Hippocampal formation (tissue), 2 donors: ENCODE measurements around the gene FBXO10.

Experiments
- DNase-seq, 2 donors: peaks; one replicate each; lab custom pipeline; 2025; lab: John Stamatoyannopoulos, UW

FBXO10 gene

GRCh38 chr9:37593883-37594448 lies 17.8 kb upstream of the FBXO10 start:
- no peak for DNase-seq

DNA sequence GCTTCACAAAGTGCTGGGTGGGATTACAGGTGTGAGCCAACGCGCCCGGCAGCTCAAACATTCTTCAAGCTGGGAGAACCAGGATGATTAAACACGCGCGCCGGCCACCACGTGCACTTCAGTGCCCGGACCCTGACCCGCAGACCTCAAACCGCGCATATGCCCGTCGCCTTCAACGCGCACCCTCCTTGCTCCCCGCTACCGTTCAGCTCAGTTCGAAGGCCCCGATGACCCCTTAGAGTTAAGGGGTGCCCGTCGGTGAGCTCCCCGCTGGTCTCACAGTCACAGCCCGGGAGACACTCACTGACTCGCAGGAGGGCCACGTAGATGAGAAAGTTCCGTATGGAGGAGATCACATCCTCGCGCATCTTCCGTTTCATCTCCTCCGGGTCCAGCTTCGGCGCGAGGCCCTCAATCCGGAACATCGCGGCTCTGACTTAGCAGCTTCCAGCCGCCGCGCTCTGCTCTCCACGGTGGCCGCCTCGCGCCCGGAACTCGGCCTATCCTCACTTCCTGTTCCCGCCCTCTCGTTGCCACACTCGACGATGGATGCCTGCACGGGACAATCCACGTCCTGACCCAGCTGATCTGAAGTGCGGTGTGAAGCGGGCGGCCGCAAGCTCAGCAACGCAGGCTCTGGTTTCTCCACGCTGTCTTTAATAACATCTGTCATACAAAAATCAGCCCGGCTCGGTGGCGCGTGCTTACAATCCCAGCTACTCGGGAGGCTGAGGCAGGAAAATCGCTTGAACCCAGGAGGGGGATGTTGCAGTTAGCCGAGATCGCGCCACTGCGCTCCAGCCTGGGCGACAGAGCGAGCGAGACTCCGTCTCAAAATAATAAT lies 16.1 kb upstream of the FBXO10 start, which contains the start of gene TOMM5:
Gene TOMM5 (minus strand): TSS at position 490 of the 844 bp plus-strand sequence. CDS start 65 bp downstream, at position 425.
- peak; percentile 86 to 91 for DNase-seq

DNA sequence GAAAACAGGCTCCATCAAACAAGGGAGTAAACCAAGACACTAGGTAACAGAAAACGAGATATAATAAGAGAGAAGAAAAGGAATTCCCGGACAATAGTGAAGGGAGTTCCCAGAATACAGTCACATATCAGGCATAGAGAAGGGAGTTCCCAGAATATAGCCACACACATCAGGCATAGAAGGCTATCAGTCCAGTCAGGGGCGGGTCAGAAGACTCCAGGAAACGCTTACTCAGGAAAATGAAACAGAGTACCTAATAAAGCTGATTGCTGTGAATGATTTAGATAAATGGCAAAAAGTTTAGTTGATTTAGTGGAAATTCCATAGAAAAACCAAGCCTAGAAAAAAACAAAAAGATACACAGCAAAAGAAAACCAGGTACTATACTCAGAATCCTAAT lies 11.3 kb upstream of the FBXO10 start:
- no peak for DNase-seq

- DNase-seq = no peak
Measured at GRCh38 chr9:37583522-37584121, 7.4 kb upstream of the FBXO10 start.

GRCh38 chr9:37582548-37583157 lies 6.5 kb upstream of the FBXO10 start:
- DNase-seq = peak in 1 of 2 donors; percentile 70

DNA sequence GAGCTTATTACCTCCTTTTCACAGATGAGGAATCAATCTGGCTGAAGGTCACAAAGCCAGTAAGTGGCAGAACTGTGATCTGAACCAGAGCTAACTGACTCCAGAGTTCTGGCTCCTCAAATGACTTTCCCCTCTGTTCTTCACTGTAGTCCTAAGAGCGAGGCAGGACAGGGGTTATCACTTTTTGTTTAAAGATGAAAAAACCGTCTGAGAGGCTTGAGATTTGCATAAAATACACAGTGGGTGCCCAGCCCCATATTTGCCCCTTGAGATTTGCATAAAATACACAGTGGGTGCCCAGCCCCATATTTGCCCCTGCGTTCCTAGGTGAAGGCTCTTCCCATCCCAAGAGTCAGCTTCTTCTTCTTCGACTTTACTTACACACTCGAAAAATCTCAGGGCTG lies 667 bp downstream of the FBXO10 start:
- no peak for DNase-seq

DNA sequence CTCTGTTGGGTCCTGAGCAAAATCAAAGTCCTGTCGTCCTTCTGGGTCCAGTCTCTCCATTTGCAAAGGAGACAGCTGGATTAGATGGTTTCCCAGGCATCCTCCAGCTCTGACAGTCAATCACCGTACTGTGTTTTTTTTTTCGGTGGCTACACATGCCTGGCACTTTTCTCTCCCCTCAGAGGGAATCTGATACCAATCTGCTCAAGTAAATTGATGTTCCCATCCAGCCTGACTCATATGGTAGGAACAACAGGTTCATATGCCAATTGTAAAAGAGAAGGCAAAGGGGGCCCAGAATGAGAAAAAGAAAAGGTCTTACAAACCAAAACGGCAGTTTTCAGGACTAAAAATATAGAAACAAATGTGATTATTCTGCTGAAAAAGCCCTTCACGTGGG lies 1.2 kb downstream of the FBXO10 start:
- DNase-seq = no peak

GRCh38 chr9:37574241-37574721 lies 1.9 kb downstream of the FBXO10 start:
- no peak for DNase-seq

DNA sequence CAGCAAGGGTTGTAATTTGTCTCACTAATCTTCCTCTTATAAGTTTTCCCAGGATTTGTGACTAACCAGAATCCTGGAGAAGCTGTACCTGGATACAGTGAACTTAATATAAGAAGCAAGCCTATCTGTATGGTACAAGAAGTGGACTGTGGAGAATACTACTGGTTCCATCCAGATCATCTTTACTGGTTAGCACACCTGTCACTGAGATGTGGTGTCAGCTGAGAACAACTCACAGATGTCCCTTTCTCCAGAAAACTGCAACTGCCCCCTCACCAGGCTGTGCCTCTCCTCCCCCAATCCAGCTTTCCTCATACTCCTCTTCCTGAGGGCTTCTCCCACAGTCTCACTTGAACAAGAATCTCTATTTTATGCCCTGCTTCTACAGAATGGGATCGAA lies 4.9 kb downstream of the FBXO10 start:
- no peak for DNase-seq

GRCh38 chr9:37566716-37567115 lies 9.5 kb downstream of the FBXO10 start:
- DNase-seq = no peak

GRCh38 chr9:37565661-37566618 lies 10.2 kb downstream of the FBXO10 start:
- DNase-seq = no peak

DNA sequence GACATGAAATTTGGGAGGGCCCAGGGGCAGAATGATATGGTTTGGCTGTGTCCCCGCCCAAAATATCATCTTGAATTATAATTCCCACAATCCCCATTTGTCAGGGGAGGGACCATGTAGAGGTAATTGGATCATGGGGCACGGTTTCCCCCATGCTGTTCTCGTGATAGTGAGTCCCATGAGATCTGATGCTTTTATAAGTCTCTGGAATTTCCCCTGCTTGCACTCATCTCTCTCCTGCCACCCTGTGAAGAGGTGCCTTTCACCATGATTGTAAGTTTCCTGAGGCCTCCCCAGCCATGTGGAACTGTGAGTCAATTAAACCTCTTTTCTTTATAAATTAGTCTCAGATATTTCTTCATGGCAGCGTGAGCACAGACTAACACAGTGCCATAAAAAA lies 11.3 kb downstream of the FBXO10 start:
- DNase-seq = no peak

DNA sequence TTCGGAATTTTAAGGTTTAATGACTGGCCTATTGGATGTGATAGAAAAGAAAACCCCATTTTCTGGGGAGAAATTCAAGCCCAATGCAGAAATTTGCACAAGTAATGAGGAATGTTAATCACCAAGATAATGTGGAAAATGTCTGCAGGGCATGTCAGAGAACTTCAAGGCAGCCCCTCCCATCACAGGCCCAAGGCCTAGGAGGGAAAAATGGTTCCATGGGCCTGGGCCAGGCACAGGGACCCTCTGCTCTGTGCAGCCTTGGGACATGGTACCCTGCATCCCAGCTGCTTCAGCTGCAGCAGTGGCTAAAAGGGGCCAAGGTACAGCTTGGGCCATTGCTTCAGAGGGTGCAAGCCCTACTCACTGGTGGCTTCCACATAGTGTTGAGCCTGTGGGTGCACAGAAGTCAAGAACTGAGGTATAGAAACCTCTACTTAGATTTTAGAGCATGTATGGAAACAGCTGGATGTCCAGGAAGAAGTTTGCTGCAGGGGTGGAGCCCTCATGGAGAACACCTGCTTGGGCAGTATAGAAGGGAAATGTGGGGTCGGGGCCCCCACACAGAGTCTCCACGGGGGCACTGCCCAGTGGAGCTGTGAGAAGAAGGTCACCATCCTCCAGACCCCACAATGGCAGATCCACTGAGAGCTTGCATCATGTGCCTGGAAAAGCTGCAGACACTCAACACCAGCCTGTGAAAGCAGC lies 12.2 kb downstream of the FBXO10 start:
- DNase-seq = no peak

GRCh38 chr9:37562826-37563225 lies 13.4 kb downstream of the FBXO10 start:
- no peak for DNase-seq

DNA sequence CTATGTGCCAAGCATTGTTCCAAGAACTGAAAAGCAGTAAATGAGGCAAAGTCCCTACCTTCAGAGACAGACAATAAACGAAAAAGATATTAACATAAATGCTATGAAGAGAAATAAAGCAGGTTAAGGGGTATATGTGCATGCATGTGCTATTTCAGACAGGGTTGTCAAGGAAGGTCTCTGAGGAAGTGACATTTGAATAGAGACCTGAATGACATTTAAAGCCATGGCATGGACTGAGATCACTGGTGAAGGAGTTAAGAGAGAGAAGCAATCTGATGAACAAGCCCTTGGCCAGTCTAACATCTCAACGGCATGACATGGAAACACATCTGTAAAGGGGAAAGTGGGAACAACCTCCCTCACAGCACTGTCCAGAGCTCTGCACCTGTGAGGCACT lies 14.5 kb downstream of the FBXO10 start:
- no peak for DNase-seq

DNA sequence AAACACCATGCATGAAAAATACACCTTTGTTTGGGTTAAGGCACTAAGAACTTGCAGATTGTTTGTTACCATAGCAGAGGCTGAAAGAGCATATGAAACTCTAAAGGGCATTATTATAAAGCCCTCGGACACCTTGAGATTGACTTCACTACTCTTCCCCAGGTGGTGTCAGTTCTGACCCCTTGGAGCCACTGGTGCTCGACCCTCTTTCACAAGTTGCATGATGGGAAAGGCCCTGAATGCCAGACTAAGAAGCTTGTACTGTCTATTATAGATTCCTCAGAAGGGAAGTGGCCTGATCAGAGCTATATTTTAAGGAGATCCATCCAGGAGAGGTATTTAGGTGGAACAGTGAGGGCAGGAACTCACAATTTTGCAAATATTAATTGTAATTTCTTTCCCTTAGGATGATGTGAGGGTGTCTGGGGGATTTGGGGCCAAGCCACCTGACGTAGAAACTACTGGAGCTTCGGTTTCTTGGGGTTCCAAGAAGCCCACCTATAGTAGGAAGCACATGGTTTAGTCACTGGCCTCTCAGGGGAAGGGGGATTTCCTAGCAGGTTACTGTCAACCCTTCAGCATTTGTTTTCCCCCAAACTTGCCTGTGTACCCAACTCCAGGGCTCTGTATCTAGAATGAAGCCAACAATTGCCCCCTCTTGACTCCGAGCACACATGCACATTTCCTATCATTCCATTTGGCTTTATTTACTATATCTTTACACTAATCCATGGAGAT lies 16.2 kb downstream of the FBXO10 start:
- DNase-seq = no peak

DNA sequence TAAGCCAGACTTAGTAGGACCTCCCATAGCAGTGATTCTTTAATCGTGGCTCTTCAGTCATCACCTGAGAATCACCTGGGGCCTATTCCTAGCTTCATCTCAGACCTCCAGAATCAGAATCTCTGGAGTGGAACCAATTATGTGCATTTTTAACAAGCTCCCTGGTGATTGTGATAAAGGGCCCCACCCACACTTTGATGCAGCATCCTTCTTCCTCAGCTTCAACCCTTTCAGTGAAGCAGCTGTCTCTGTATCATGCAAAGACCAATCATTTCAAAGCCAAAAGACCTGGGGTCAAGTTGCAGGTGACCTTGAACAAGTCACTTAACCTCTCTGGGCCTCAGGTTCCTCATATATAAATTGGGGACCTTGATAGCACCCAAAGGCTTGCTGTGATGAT lies 17.1 kb downstream of the FBXO10 start:
- no peak for DNase-seq

- DNase-seq = no peak
Measured at GRCh38 chr9:37555786-37556185, 20.4 kb downstream of the FBXO10 start.

- no peak for DNase-seq
Measured at GRCh38 chr9:37554318-37554717, 21.9 kb downstream of the FBXO10 start.

DNA sequence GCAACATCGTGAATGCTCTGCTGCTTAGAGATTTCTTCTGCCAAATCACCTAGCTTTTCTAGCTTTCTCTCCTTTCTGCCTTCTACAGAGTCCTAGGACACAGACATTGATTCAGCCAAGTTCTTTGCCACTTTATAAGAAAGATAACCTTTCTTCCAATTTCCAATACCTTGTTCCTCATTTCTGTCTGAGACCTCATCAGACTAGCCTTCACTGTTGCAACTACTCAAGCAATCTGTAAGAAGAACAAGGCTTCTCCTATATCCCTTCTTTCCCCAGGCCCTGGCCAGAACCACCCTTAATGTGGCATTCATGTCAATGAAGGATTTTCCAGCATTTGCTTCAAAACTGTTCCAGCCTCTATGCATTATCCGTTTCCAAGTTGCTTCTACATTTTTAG lies 24.3 kb downstream of the FBXO10 start:
- DNase-seq = no peak
